ENCODE results near the gene DMBX1. TPM values are rescaled to one million over a fixed set of nuclear protein-coding genes. Genes with fewer than 3 reads are reported as not detected.

Gene DMBX1
- total and polyA plus RNA-seq, 2 of the 4 experiments (the other 2 are of a cell fraction) = not detected

- H2AK5ac ChIP-seq (ENCODE audit: low read depth, low read length) = no peak overlapping the region
- no peaks in the 10 kb centered on the region for H3K79me1 ChIP-seq (ENCODE audit: low read depth in 1 of 2, low read length in 2 of 2)
- H3K56ac ChIP-seq (ENCODE audit: extremely low read depth, insufficient read depth, low read length) = no peak overlapping the region
- no peaks in the 10 kb centered on the region for H3K36me3 ChIP-seq (ENCODE audit: control insufficient read depth, insufficient read depth, low read length)
- CTCF ChIA-PET = no interaction called here
- 10% methylated on average over 2 of the region's 6 CpGs; no CpG with 5 or more reads in 1 of the 2 experiments for WGBS, 2 experiments (ENCODE audit: extremely low coverage in 2 of 2, insufficient read length in 1 of 2)
- no peak overlapping the region for H2AFZ ChIP-seq (replicated peaks; ENCODE audit: low read length, poor library complexity)
- no peaks in the 10 kb centered on the region for H3K4me1 ChIP-seq (ENCODE audit: control insufficient read depth, insufficient read depth, low read length)
- no peaks in the 10 kb centered on the region for H4K20me1 ChIP-seq (ENCODE audit: insufficient read depth, low read length)
- H4K8ac ChIP-seq (ENCODE audit: low read depth in 2 of 2, low read length in 2 of 2) = no peak overlapping the region
- H3K14ac ChIP-seq (replicated peaks; ENCODE audit: low read depth, low read length) = no peak overlapping the region
- H4K91ac ChIP-seq (ENCODE audit: insufficient read depth, low read depth, low read length) = no peak overlapping the region
- in situ Hi-C loops (cut with MboI; ENCODE audit: low sequenced_read_pairs) = no loop called here
- H3K9ac ChIP-seq (ENCODE audit: low read depth, low read length) = no peak overlapping the region
- H2BK120ac ChIP-seq (ENCODE audit: low read depth, low read length) = no peak overlapping the region
- H2BK15ac ChIP-seq (ENCODE audit: low read depth, low read length) = no peak overlapping the region
- BruUV-seq (replicated peaks) = no TSS peak
- POLR2A ChIA-PET (ENCODE audit: unreplicated experiment) = no interaction called here
- no peak overlapping the region for H4K5ac ChIP-seq (ENCODE audit: low read depth, low read length)
- H3K23ac ChIP-seq (ENCODE audit: low read depth, low read length) = no peak overlapping the region
- no peaks in the 10 kb centered on the region for H3K9me1 ChIP-seq (ENCODE audit: insufficient read depth, low read length)
- peaks cover 53% of the 10 kb centered on the region for H3K27me3 ChIP-seq (ENCODE audit: control insufficient read depth, insufficient read depth, low read length)
- H2BK20ac ChIP-seq (ENCODE audit: low read depth, low read length) = no peak overlapping the region
- H3K4me2 ChIP-seq (ENCODE audit: low read depth, low read length) = no peak overlapping the region
- TF ChIP-seq MAFK (IDR thresholded peaks at IDR 0.05; ENCODE audit: low read depth, low read length) = no peak
- no peak for TF ChIP-seq MAZ (IDR thresholded peaks at IDR 0.05; ENCODE audit: borderline replicate concordance, low read depth, low read length)
- no peak for TF ChIP-seq NFE2L2 (IDR thresholded peaks at IDR 0.05; ENCODE audit: low read depth, low read length)
- no peak for TF ChIP-seq POLR2A (IDR thresholded peaks at IDR 0.05; ENCODE audit: low read depth, low read length)
- no peak for TF ChIP-seq CEBPB (IDR thresholded peaks at IDR 0.05; ENCODE audit: low read depth, low read length)
- no peak for TF ChIP-seq MXI1 (IDR thresholded peaks at IDR 0.05; ENCODE audit: borderline replicate concordance, low read depth, low read length)
- TF ChIP-seq CHD1 (IDR thresholded peaks at IDR 0.05; ENCODE audit: low read depth, low read length) = no peak
- no peak for TF ChIP-seq FOS (IDR thresholded peaks at IDR 0.05; ENCODE audit: low read depth, low read length)
- TF ChIP-seq RCOR1 (IDR thresholded peaks at IDR 0.05; ENCODE audit: insufficient replicate concordance, low read length) = no peak
- TF ChIP-seq RFX5 (IDR thresholded peaks at IDR 0.05; ENCODE audit: low read depth, low read length) = no peak
- TF ChIP-seq CTCF (conservative IDR thresholded peaks at IDR 0.05; ENCODE audit: low read depth, low read length) = no peak
- intact Hi-C loops (cut with micrococcal nuclease) = no loop called here
- H3K9me3 ChIP-seq (ENCODE audit: control insufficient read depth, insufficient read depth, low read length) = no peaks in the 10 kb centered on the region
- no peak overlapping the region for H3K4ac ChIP-seq (ENCODE audit: low read depth, low read length)
- DNase-seq (no peak), ATAC-seq (ENCODE audit: low read depth) (no peak)
- no peak overlapping the region for H3K18ac ChIP-seq (ENCODE audit: low read depth, low read length)
- dilution Hi-C loops (cut with HindIII; ENCODE audit: low sequenced_read_pairs, unreplicated experiment) = no loop called here
- H3K27ac ChIP-seq (ENCODE audit: insufficient read depth, low read length) = no peak overlapping the region
- H2BK5ac ChIP-seq (ENCODE audit: low read depth, low read length, poor library complexity, severe bottlenecking) = no peak overlapping the region
- H2AK9ac ChIP-seq (replicated peaks; ENCODE audit: low read depth, low read length, poor library complexity) = no peak overlapping the region
- H3K4me3 ChIP-seq (ENCODE audit: insufficient read depth, low read depth, low read length) = no peak overlapping the region
Observed at GRCh38 chr1:46512792-46513190, 23.2 kb downstream of the DMBX1 start.
